GM23248 (cell line): ENCODE data around the gene EPS8L2. TPM values are rescaled to one million over a fixed set of nuclear protein-coding genes. Genes with fewer than 3 reads are reported as not detected.

ENCODE experiments used
- DNase-seq: peaks from one replicate; pipeline ENCODE4 v3.0.0-alpha.2; 2015
- H2AFZ ChIP-seq: fragments of 200-600 bp; sonication (generic); 2 replicates; pipeline ENCODE4 v1.6.1; 2016; ENCODE audit warnings: antibody characterized with exemption
- H3F3A ChIP-seq: fragments of 200-600 bp; sonication (generic); 2 replicates; pipeline ENCODE4 v1.6.1; 2016; ENCODE audit warnings: mild to moderate bottlenecking, antibody characterized with exemption, mixed run types; ENCODE audit not compliant: insufficient read depth
- H3K27ac ChIP-seq: fragments of 200-600 bp; sonication (generic); 2 replicates; pipeline ENCODE4 v1.5.1; 2016; ENCODE audit warnings: mild to moderate bottlenecking
- H3K27me3 ChIP-seq: fragments of 200-600 bp; sonication (generic); replicated peaks from 2 replicates; pipeline ENCODE4 v1.6.1; 2016; ENCODE audit warnings: mild to moderate bottlenecking; ENCODE audit not compliant: insufficient read depth
- H3K36me3 ChIP-seq: fragments of 200-600 bp; sonication (generic); 2 replicates; pipeline ENCODE4 v1.6.1; 2016; ENCODE audit warnings: low read depth, mild to moderate bottlenecking
- H3K4me1 ChIP-seq: fragments of 200-600 bp; sonication (generic); 2 replicates; pipeline ENCODE4 v1.6.1; 2016; ENCODE audit warnings: mild to moderate bottlenecking; ENCODE audit not compliant: insufficient read depth
- H3K4me2 ChIP-seq: fragments of 200-600 bp; sonication (generic); one replicate; pipeline ENCODE4 v1.6.1; 2016; ENCODE audit warnings: mild to moderate bottlenecking; ENCODE audit not compliant: unreplicated experiment
- H3K4me3 ChIP-seq: fragments of 200-600 bp; sonication (generic); 2 replicates; pipeline ENCODE4 v1.5.1; 2016; ENCODE audit warnings: mild to moderate bottlenecking
- H3K79me2 ChIP-seq: fragments of 200-600 bp; sonication (generic); 2 replicates; pipeline ENCODE4 v1.6.1; 2016; ENCODE audit warnings: mild to moderate bottlenecking; ENCODE audit not compliant: insufficient read depth
- H3K9ac ChIP-seq: fragments of 200-600 bp; sonication (generic); 2 replicates; pipeline ENCODE4 v1.6.1; 2016; ENCODE audit warnings: mild to moderate bottlenecking
- H3K9me2 ChIP-seq: fragments of 200-600 bp; sonication (generic); 2 replicates; pipeline ENCODE4 v1.6.1; 2016; ENCODE audit warnings: mixed run types, mild to moderate bottlenecking, moderate library complexity; ENCODE audit not compliant: insufficient read depth
- H3K9me3 ChIP-seq: fragments of 200-600 bp; sonication (generic); one replicate; pipeline ENCODE4 v1.6.1; 2017; ENCODE audit warnings: low read depth
- H4K20me1 ChIP-seq: fragments of 200-600 bp; sonication (generic); 2 replicates; pipeline ENCODE4 v1.6.0; 2016; ENCODE audit not compliant: insufficient read depth
- EZH2 ChIP-seq: fragments of 200-600 bp; sonication (generic); IDR thresholded peaks from 2 replicates; pipeline ENCODE4 v1.6.1; 2018; ENCODE audit warnings: antibody characterized with exemption, mild to moderate bottlenecking; ENCODE audit not compliant: insufficient read depth, poor library complexity, severe bottlenecking
- EZH2phosphoT487 ChIP-seq: fragments of 200-600 bp; sonication (generic); IDR thresholded peaks from 2 replicates; pipeline ENCODE4 v1.6.1; 2018; ENCODE audit warnings: antibody characterized with exemption, moderate library complexity, mild to moderate bottlenecking, low read depth; ENCODE audit not compliant: insufficient read depth
- WGBS, 2 experiments: methylation state at CpG; one replicate each; pipeline ENCODE4 v1.1.6; 2015 to 2017; ENCODE audit warnings: low lambda C conversion rate in 2 of 2, low coverage in 1 of 2; ENCODE audit errors: missing lambda C conversion rate in 2 of 2; 5-methylcytosine and 5-hydroxymethylcytosine counted together
- in situ Hi-C: fragments of 300-500 bp; cut with MboI; formaldehyde crosslinking; loops from 2 replicates; pipeline ENCODE4 v1.15.0; 2020
- polyA plus RNA-seq: library from polyadenylated mRNA; unstranded; fragments of >200 nt; fragmentation: Nextera tagmentation; extraction: Ambion mirVana; gene quantifications from 2 replicates; pipeline ENCODE4 v1.2.1, GENCODE V29; 2016
- total RNA-seq: library from RNA; depleted of rRNA; stranded (reverse); fragments of >200 nt; shearing (Covaris generic); gene quantifications from 2 replicates; pipeline ENCODE4 v1.2.3, GENCODE V29; 2014

Gene EPS8L2
- total and polyA plus RNA-seq, 2 experiments from 2014 or later: 48.2 to 58.3 TPM

- no peak overlapping the region for H3K9ac ChIP-seq
- no peaks in the 10 kb centered on the region for H3K27me3 ChIP-seq
- no peak overlapping the region for H3K4me3 ChIP-seq
- no peaks in the 10 kb centered on the region for H3K9me3 ChIP-seq
- TF ChIP-seq EZH2phosphoT487: no peak
- no peak for TF ChIP-seq EZH2
- DNase-seq: no peak
- no peaks in the 10 kb centered on the region for H3K36me3 ChIP-seq
- no peaks in the 10 kb centered on the region for H3F3A ChIP-seq
- H3K9me2 ChIP-seq: no peaks in the 10 kb centered on the region
- no peak overlapping the region for H2AFZ ChIP-seq
- no peak overlapping the region for H3K27ac ChIP-seq
- no peak overlapping the region for H3K4me2 ChIP-seq
- H3K79me2 ChIP-seq: 0 out of 2 replicates have a peak, but pooled peaks cover 3% of the 10 kb centered on the region
- in situ Hi-C loops: no loop called here
- WGBS, 2 experiments: 89 to 92% methylated on average over 28 to 34 of the region's 34 CpGs
- H4K20me1 ChIP-seq: no peaks in the 10 kb centered on the region
- no peaks in the 10 kb centered on the region for H3K4me1 ChIP-seq
Observed at GRCh38 chr11:719214-720016, 13.4 kb downstream of the EPS8L2 start.

DNA sequence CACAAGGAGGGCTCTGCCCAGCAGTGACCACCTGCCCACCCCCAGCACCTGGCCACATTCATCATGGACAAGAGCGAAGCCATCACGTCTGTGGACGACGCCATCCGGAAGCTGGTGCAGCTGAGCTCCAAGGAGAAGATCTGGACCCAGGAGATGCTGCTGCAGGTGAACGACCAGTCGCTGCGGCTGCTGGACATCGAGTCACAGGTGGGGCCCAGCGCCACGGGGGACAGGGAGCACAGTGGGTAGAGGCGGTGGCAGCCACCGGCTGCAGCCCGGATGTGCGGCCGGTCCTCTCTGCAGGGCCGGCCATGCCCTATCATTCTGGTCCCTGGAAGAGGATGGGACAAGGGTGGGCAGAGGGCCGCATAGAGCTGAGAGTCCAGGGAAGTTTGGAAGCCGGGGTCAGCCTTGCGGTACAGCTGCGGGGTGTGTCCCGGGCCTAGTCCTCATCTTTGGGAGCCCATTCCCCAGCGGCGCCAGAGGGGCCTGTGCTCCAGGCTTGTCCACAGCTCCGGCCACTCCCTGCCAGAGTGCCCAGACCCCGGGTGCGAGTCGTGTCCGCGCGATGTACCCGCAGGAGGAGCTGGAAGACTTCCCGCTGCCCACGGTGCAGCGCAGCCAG, 14.1 kb downstream of the EPS8L2 start:
- DNase-seq: no peak
- no peak overlapping the region for H3K27ac ChIP-seq
- no peaks in the 10 kb centered on the region for H3K4me1 ChIP-seq
- H3K9ac ChIP-seq: no peak overlapping the region
- no peak overlapping the region for H3K4me2 ChIP-seq
- WGBS, 2 experiments: 89 to 91% methylated on average over 30 to 35 of the region's 35 CpGs
- TF ChIP-seq EZH2 (no peak), EZH2phosphoT487 (no peak)
- H2AFZ ChIP-seq: no peak overlapping the region
- H3K36me3 ChIP-seq: no peaks in the 10 kb centered on the region
- no peak overlapping the region for H3K4me3 ChIP-seq
- no peaks in the 10 kb centered on the region for H3K9me3 ChIP-seq
- H3K27me3 ChIP-seq: no peaks in the 10 kb centered on the region
- H3K79me2 ChIP-seq: 0 out of 2 replicates have a peak, but pooled peaks cover 3% of the 10 kb centered on the region
- no peaks in the 10 kb centered on the region for H3K9me2 ChIP-seq
- in situ Hi-C loops: no loop called here
- H3F3A ChIP-seq: no peaks in the 10 kb centered on the region
- H4K20me1 ChIP-seq: no peaks in the 10 kb centered on the region

- H3K9me3 ChIP-seq: no peaks in the 10 kb centered on the region
- WGBS, 2 experiments: 68 to 93% methylated on average over 9 to 46 of the region's 53 CpGs
- H3K9ac ChIP-seq: no peak overlapping the region
- no peak overlapping the region for H3K4me2 ChIP-seq
- H3K27ac ChIP-seq: no peak overlapping the region
- no peaks in the 10 kb centered on the region for H3K27me3 ChIP-seq
- no peaks in the 10 kb centered on the region for H3K4me1 ChIP-seq
- TF ChIP-seq EZH2phosphoT487: no peak
- no peak for TF ChIP-seq EZH2
- no peak overlapping the region for H3K4me3 ChIP-seq
- no peak for DNase-seq
- in situ Hi-C loops: no loop called here
- H3K79me2 ChIP-seq: 0 out of 2 replicates have a peak, but pooled peaks cover 3% of the 10 kb centered on the region
- no peaks in the 10 kb centered on the region for H3K9me2 ChIP-seq
- H4K20me1 ChIP-seq: no peaks in the 10 kb centered on the region
- H3K36me3 ChIP-seq: no peaks in the 10 kb centered on the region
- H2AFZ ChIP-seq: no peak overlapping the region
- H3F3A ChIP-seq: no peaks in the 10 kb centered on the region
Observed at GRCh38 chr11:720642-721246, 14.7 kb downstream of the EPS8L2 start.

- Histone ChIP-seq H4K20me1 (no peaks in the 10 kb centered on the region), H3K27me3 (no peaks in the 10 kb centered on the region), H3K4me2 (no peak overlapping the region), H3K9me3 (no peaks in the 10 kb centered on the region), H3K4me1 (0 out of 2 replicates have a peak, but pooled peaks cover 2% of the 10 kb centered on the region), H3K4me3 (no peak overlapping the region), H3K9me2 (no peaks in the 10 kb centered on the region), H3K27ac (no peak overlapping the region), H2AFZ (no peak overlapping the region), H3K9ac (no peak overlapping the region), H3K36me3 (no peaks in the 10 kb centered on the region), H3K79me2 (0 out of 2 replicates have a peak, but pooled peaks cover 3% of the 10 kb centered on the region), H3F3A (no peaks in the 10 kb centered on the region)
- TF ChIP-seq EZH2 (no peak), EZH2phosphoT487 (no peak)
- 93% methylated on average over 9 to 28 of the region's 28 CpGs for WGBS, 2 experiments
- in situ Hi-C loops: no loop called here
- no peak for DNase-seq
Observed at GRCh38 chr11:721247-721740, 15.3 kb downstream of the EPS8L2 start.
